GM12874 (cell line): Measurements from ENCODE around the gene SLAMF8.

Source experiments
- CTCF ChIP-seq: IDR thresholded peaks from 2 replicates; pipeline ENCODE4 v1.5.1; 2011; ENCODE audit warnings: low read depth, mild to moderate bottlenecking, control low read depth, low read length, moderate library complexity; ENCODE audit not compliant: insufficient read depth

Gene SLAMF8

DNA sequence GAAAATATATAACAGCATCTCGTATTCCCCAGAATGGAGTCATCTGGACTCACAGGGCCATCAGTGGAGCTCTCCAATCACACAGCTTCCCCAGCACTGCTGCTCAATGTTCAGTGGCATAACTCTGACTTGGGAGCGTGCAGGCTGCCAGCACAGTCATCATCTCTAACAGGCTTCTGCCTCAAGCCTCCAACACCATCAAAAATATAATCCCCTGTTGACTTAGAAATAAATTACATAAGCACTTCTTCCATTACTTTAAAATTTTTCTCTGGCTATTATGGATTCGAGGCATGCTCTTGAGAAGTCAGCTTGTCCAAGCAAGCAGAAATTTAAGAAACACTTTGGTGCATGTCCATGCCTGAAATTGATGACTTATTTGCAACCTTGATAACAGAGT lies 39.7 kb upstream of the SLAMF8 start:
- no peak for TF ChIP-seq CTCF

GRCh38 chr1:159790237-159790917 lies 36.3 kb upstream of the SLAMF8 start:
- TF ChIP-seq CTCF = peak; percentile 59

DNA sequence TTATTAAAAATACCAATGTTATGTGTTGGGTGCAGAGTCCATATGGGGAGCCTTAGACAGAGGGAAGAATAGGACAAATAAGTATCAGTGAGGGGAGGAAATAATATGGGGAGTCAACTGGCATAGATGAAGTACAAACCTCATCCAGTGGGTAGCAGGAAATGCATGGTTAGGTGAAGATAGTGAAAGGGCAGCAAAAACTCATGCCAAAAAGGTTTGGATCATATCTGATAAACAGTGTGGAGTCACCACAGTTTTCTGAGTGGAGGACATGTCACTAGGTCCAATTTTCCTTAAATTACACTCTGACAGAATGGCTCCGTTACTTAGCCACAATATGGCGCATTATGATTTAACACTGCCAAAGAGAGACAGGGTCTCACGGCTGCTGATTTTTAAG lies 35.6 kb upstream of the SLAMF8 start:
- TF ChIP-seq CTCF = no peak

- TF ChIP-seq CTCF = no peak
Measured at GRCh38 chr1:159791461-159791860, 35.2 kb upstream of the SLAMF8 start.

DNA sequence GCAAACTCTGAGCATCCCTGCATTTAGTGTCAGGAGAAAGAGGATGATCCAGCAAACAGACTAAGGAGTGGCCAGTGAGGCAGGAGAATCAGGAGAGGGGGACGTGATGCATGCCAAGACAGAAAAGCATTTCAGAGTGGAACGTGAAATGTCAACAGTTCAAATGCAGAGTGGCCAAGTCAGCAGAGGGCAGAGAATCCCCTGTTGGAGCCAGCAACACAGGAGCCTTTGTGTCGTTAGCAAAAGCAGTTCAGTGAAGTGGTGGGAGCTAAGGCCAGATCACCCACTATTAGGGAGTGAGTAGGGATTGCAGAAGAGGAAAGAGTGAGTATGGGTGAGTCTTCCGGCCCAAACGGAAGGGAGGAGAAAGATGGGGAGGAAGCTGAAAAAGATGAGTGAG lies 31.1 kb upstream of the SLAMF8 start:
- no peak for TF ChIP-seq CTCF

GRCh38 chr1:159798893-159799292 lies 27.8 kb upstream of the SLAMF8 start:
- TF ChIP-seq CTCF = peak; percentile 59; the same call in 1 of the 2 replicates

- no peak for TF ChIP-seq CTCF
Measured at GRCh38 chr1:159799446-159799985, 27.2 kb upstream of the SLAMF8 start.
